NCI-H187 (cell line): Measurements from ENCODE around the gene KRT73.
"Not testable (repeated sequence)": the region's sequence is repeated elsewhere in the genome, so short reads cannot be mapped to it uniquely, and the experiment has no call there.

Experiments used
- DNase-seq, 2 experiments: peaks; one replicate each; lab custom pipeline; 2025; lab: John Stamatoyannopoulos, UW

KRT73 gene

GRCh38 chr12:52600475-52600874 lies 17.9 kb downstream of the KRT73 start:
- DNase-seq, result no peak

GRCh38 chr12:52600071-52600470 lies 18.3 kb downstream of the KRT73 start:
- no peak for DNase-seq

- no peak for DNase-seq
These were observed 19.4 kb downstream of the KRT73 start for GRCh38 chr12:52598966-52599365.

GRCh38 chr12:52594237-52594636 lies 24.1 kb downstream of the KRT73 start:
- not testable (repeated sequence) for DNase-seq

GRCh38 chr12:52591521-52591920 lies 26.8 kb downstream of the KRT73 start:
- DNase-seq, result no peak

GRCh38 chr12:52590021-52590420 lies 28.3 kb downstream of the KRT73 start:
- no peak for DNase-seq

GRCh38 chr12:52587563-52587962 lies 30.8 kb downstream of the KRT73 start:
- no peak for DNase-seq

GRCh38 chr12:52585946-52586345 lies 32.4 kb downstream of the KRT73 start:
- no peak for DNase-seq

- no peak for DNase-seq
These were observed 33.3 kb downstream of the KRT73 start for GRCh38 chr12:52585066-52585465.

GRCh38 chr12:52584156-52584682 lies 34.1 kb downstream of the KRT73 start:
- DNase-seq, result no peak

- no peak for DNase-seq
These were observed 35.3 kb downstream of the KRT73 start for GRCh38 chr12:52582971-52583456.

GRCh38 chr12:52582486-52582885 lies 35.9 kb downstream of the KRT73 start:
- no peak for DNase-seq

GRCh38 chr12:52581481-52581880 lies 36.9 kb downstream of the KRT73 start:
- DNase-seq, result no peak

- DNase-seq, result no peak
These were observed 37.3 kb downstream of the KRT73 start for GRCh38 chr12:52581066-52581465.

GRCh38 chr12:52580496-52580895 lies 37.9 kb downstream of the KRT73 start:
- no peak for DNase-seq

GRCh38 chr12:52579468-52580465 lies 38.6 kb downstream of the KRT73 start:
- DNase-seq, result no peak

GRCh38 chr12:52578469-52578868 lies 39.9 kb downstream of the KRT73 start:
- no peak for DNase-seq

- DNase-seq, result no peak
These were observed 41.0 kb downstream of the KRT73 start for GRCh38 chr12:52577316-52577715.

GRCh38 chr12:52575948-52576347 lies 42.4 kb downstream of the KRT73 start:
- DNase-seq, result no peak

GRCh38 chr12:52575256-52575655 lies 43.1 kb downstream of the KRT73 start:
- DNase-seq, result no peak

- no peak for DNase-seq
These were observed 44.6 kb downstream of the KRT73 start, which contains the start of gene KRT74 for GRCh38 chr12:52573743-52574142. Gene KRT74 (minus strand): TSS chr12:52573843. CDS start chr12:52573777, 66 bp downstream.

GRCh38 chr12:52573306-52573705 lies 45.1 kb downstream of the KRT73 start:
- no peak for DNase-seq

GRCh38 chr12:52570511-52570910 lies 47.8 kb downstream of the KRT73 start:
- DNase-seq, result no peak
